ENCODE measurements around the gene CMTM7. TPM values are rescaled to one million over a fixed set of nuclear protein-coding genes. Genes with fewer than 3 reads are reported as not detected.
A peak's percentile ranks its signal among the peaks of the same experiment; 100 is the strongest.

The CMTM7 gene
- total and polyA plus RNA-seq, 10 of the 15 experiments (the other 5 are each of a cell fraction or from before 2014, with no cell fraction given): 3.7 to 36.4 (median 14.7) TPM

- 0 out of 2 replicates have a peak, but pooled peaks have one; percentile 30 for TF ChIP-seq MEF2A (IDR thresholded peaks at IDR 0.05; ENCODE audit: insufficient read depth, low read depth, low read length)
- TF ChIP-seq CEBPZ (IDR thresholded peaks at IDR 0.05; ENCODE audit: low read depth, low read length): no peak
- peak; percentile 40; the same call in 1 of the 2 replicates for TF ChIP-seq ZNF687 (IDR thresholded peaks at IDR 0.05)
- peak; percentile 96 for TF ChIP-seq ATF7 (IDR thresholded peaks at IDR 0.05; ENCODE audit: low read depth)
- TF ChIP-seq STAT1 (conservative IDR thresholded peaks at IDR 0.05): no peak
- TF ChIP-seq RELB (IDR thresholded peaks at IDR 0.05; ENCODE audit: low read depth): peak; percentile 99
- no peak; the same call in 1 of the 2 replicates for TF ChIP-seq SREBF1 (IDR thresholded peaks at IDR 0.05; ENCODE audit: low read length)
- 0 out of 2 replicates have a peak, but pooled peaks have one; percentile 68 for TF ChIP-seq TARDBP (IDR thresholded peaks at IDR 0.05; ENCODE audit: borderline replicate concordance)
- TF ChIP-seq ZNF384 (IDR thresholded peaks at IDR 0.05; ENCODE audit: borderline replicate concordance, low read depth, low read length): peak; percentile 26; the same call in 1 of the 2 replicates
- peak; percentile 98 for TF ChIP-seq PAX5 (IDR thresholded peaks at IDR 0.05; ENCODE audit: borderline replicate concordance, low read depth, low read length)
- TF ChIP-seq ATF3 (IDR thresholded peaks at IDR 0.05; ENCODE audit: borderline replicate concordance, extremely low read depth, low read depth, low read length): no peak
- TF ChIP-seq PAX8 (IDR thresholded peaks at IDR 0.05): no peak
These were observed 47.1 kb downstream of the CMTM7 start (continued) for GRCh38 chr3:32438596-32439344.
